K562 (cell line): Measurements from ENCODE around the gene SHISA7. TPM values are rescaled to one million over a fixed set of nuclear protein-coding genes. Genes with fewer than 3 reads are reported as not detected.

Experiments
- EGR1 ChIP-seq: fragments of 450-650 bp; conservative IDR thresholded peaks from 2 replicates; pipeline ENCODE4 v1.6.1; 2017; ENCODE audit warnings: mild to moderate bottlenecking
- ZNF311 ChIP-seq: fragments of 250-450 bp; sonication (Bioruptor Pico); IDR thresholded peaks from 2 replicates; pipeline ENCODE4 v1.4.0; 2020; ENCODE audit warnings: mild to moderate bottlenecking, moderate library complexity
- polyA plus RNA-seq, 8 experiments: library from polyadenylated mRNA; depleted of rRNA in 4 of 8; stranded (reverse) in 5 of 8; unstranded in 3 of 8; fragments of >200 nt; fragmentation: Nextera tagmentation in 2 of 8; fragmentation: Illumina TruSeq in 1 of 8; extraction: Ambion mirVana in 2 of 8; extraction: Trizol in 1 of 8; gene quantifications; 2 replicates each; pipeline versions ENCODE4 v1.2.1 to v1.2.3, GENCODE V29; 2011 to 2014; ENCODE audit warnings: inconsistent platforms in 1 of 8, missing spikeins in 1 of 8
- total RNA-seq, 7 experiments: library from RNA; depleted of rRNA in 6 of 7; stranded (reverse); fragments of >200 nt in 6 of 7; fragmentation: Illumina TruSeq in 2 of 7; extraction: Trizol in 2 of 7; gene quantifications; 2 replicates each; pipeline versions ENCODE4 v1.2.1 to v1.2.3, GENCODE V29; 2011 to 2021; ENCODE audit warnings: low replicate concordance in 1 of 7
- TF ChIP-seq, protein P1 (sequence below): sonication (generic); IDR thresholded peaks from 2 replicates; pipeline ENCODE4 v1.6.1; 2016
- TF ChIP-seq, protein P2 (sequence below): sonication (generic); formaldehyde crosslinking; IDR thresholded peaks from 2 replicates; pipeline ENCODE4 v1.8.0; 2023; ENCODE audit warnings: missing genetic modification reagents, mild to moderate bottlenecking, borderline replicate concordance
- TF ChIP-seq, protein P3 (sequence below), 2 experiments: fragments of 450-650 bp; IDR thresholded peaks; 2 replicates each; pipeline ENCODE4 v1.6.1; 2016; ENCODE audit warnings: mild to moderate bottlenecking in 2 of 2, borderline replicate concordance in 1 of 2, low read depth in 1 of 2, moderate library complexity in 1 of 2

The SHISA7 gene
- total and polyA plus RNA-seq, 9 of the 15 experiments (the other 6 are each of a cell fraction or from before 2014, with no cell fraction given) = 0.01 to 0.40 (median 0.07) TPM

DNA sequence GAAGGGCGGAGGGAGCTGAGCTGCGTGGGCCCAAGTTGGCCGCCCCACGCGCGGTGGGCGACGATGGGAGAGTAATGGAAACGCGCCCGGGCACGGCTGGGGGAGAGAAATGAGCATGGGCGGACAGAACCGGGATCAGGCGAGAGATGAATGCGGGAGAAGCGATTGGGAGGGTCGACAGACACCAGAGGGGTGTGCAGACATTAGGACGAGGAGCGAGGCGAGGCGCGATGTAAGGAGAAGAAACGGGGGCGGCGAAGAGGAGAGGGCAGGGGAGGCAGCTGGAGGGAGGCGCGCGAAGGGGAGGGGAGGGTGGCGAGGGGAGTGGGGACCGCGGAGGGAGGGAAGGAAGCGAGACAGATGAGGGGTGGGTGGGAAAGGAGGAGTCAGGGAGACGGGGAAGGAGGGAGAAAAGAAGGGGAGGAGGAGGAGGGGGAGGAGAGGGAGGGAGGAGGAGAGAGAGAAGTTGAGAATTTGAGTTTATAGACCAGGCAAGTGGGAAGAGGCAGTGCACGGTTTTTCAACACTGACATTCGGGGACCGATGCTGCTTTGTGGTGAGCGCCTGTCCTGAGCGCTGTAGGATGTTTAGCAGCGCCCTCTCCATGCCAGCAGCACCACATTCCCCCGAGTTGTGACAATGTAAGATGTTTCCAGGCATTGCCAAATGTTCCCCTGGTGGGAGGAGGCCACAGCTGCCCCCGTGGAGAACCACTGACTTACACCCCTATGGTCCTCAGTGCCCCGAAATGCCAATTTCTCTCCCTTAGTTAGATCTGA lies at the start of gene SHISA7 (continued):
- TF ChIP-seq, protein P1, sequence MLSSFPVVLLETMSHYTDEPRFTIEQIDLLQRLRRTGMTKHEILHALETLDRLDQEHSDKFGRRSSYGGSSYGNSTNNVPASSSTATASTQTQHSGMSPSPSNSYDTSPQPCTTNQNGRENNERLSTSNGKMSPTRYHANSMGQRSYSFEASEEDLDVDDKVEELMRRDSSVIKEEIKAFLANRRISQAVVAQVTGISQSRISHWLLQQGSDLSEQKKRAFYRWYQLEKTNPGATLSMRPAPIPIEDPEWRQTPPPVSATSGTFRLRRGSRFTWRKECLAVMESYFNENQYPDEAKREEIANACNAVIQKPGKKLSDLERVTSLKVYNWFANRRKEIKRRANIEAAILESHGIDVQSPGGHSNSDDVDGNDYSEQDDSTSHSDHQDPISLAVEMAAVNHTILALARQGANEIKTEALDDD = no peak
- TF ChIP-seq, protein P2, sequence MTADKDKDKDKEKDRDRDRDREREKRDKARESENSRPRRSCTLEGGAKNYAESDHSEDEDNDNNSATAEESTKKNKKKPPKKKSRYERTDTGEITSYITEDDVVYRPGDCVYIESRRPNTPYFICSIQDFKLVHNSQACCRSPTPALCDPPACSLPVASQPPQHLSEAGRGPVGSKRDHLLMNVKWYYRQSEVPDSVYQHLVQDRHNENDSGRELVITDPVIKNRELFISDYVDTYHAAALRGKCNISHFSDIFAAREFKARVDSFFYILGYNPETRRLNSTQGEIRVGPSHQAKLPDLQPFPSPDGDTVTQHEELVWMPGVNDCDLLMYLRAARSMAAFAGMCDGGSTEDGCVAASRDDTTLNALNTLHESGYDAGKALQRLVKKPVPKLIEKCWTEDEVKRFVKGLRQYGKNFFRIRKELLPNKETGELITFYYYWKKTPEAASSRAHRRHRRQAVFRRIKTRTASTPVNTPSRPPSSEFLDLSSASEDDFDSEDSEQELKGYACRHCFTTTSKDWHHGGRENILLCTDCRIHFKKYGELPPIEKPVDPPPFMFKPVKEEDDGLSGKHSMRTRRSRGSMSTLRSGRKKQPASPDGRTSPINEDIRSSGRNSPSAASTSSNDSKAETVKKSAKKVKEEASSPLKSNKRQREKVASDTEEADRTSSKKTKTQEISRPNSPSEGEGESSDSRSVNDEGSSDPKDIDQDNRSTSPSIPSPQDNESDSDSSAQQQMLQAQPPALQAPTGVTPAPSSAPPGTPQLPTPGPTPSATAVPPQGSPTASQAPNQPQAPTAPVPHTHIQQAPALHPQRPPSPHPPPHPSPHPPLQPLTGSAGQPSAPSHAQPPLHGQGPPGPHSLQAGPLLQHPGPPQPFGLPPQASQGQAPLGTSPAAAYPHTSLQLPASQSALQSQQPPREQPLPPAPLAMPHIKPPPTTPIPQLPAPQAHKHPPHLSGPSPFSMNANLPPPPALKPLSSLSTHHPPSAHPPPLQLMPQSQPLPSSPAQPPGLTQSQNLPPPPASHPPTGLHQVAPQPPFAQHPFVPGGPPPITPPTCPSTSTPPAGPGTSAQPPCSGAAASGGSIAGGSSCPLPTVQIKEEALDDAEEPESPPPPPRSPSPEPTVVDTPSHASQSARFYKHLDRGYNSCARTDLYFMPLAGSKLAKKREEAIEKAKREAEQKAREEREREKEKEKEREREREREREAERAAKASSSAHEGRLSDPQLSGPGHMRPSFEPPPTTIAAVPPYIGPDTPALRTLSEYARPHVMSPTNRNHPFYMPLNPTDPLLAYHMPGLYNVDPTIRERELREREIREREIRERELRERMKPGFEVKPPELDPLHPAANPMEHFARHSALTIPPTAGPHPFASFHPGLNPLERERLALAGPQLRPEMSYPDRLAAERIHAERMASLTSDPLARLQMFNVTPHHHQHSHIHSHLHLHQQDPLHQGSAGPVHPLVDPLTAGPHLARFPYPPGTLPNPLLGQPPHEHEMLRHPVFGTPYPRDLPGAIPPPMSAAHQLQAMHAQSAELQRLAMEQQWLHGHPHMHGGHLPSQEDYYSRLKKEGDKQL (CRISPR knock-in tag) = no peak
- TF ChIP-seq, protein P3, sequence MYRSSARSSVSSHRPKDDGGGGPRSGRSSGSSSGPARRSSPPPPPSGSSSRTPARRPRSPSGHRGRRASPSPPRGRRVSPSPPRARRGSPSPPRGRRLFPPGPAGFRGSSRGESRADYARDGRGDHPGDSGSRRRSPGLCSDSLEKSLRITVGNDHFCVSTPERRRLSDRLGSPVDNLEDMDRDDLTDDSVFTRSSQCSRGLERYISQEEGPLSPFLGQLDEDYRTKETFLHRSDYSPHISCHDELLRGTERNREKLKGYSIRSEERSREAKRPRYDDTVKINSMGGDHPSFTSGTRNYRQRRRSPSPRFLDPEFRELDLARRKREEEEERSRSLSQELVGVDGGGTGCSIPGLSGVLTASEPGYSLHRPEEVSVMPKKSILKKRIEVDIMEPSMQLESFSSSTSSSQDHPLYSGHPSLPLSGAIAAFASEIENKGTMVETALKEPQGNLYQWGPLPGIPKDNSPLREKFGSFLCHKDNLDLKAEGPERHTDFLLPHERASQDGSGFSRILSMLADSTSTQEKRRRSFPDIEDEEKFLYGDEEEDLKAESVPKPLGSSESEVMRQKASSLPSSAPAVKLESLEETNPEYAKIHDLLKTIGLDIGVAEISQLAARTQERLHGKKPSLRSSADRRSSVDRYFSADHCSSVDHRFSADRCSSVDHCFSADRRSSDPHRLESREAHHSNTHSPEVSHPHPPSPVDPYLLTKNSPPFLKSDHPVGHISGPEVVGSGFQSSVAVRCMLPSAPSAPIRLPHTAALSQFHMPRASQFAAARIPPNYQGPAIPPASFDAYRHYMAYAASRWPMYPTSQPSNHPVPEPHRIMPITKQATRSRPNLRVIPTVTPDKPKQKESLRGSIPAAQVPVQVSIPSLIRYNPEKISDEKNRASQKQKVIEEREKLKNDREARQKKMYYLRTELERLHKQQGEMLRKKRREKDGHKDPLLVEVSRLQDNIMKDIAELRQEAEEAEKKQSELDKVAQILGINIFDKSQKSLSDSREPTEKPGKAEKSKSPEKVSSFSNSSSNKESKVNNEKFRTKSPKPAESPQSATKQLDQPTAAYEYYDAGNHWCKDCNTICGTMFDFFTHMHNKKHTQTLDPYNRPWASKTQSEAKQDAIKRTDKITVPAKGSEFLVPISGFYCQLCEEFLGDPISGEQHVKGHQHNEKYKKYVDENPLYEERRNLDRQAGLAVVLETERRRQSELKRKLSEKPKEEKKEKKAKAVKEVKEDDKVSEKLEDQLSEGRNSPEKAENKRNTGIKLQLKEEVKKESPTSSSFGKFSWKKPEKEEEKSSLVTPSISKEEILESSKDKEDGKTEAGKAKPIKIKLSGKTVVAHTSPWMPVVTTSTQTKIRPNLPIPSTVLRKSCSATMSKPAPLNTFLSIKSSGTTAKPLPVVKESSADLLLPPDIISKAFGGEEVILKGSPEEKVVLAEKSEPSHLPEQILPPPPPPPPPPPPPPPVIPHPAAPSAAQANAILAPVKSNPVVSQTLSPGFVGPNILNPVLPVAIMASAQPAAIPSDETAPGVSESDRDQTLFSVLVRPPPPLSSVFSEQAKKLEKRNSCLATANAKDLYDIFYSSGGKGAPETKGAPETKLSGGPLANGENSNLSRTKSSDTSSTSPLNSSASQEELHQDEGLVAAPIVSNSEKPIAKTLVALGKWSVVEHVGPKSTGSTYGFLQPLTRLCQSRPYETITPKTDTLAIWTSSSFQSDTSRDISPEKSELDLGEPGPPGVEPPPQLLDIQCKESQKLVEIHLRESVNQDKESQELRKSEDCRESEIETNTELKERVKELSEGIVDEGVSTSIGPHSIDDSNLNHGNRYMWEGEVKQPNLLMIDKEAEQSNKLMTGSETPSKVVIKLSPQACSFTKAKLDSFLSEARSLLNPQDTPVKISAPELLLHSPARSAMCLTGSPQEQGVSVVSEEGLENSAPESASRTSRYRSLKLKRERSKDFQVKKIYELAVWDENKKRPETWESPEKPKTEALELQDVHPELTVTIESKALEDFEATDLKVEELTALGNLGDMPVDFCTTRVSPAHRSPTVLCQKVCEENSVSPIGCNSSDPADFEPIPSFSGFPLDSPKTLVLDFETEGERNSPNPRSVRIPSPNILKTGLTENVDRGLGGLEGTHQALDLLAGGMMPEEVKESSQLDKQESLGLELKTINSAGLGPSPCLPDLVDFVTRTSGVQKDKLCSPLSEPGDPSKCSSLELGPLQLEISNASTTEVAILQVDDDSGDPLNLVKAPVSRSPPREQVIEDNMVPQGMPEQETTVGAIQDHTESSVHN (IDR thresholded peaks at IDR 0.05; ENCODE audit: borderline replicate concordance in 1 of 2, low read depth in 1 of 2) = no peak
- TF ChIP-seq ZNF311 = no peak
- peak; percentile 54 for TF ChIP-seq EGR1
